BLaER1 (cell line): ENCODE measurements around the gene TXNL4B.
A peak's percentile ranks its signal among the peaks of the same experiment; 100 is the strongest.

ENCODE experiments used
- H3K27ac ChIP-seq: shearing (Covaris generic); formaldehyde crosslinking; 2 replicates; pipeline ENCODE4 v1.8.1; 2022
- H3K27me3 ChIP-seq: shearing (Covaris generic); formaldehyde crosslinking; 2 replicates; pipeline ENCODE4 v1.8.1; 2022
- H3K36me3 ChIP-seq: shearing (Covaris generic); formaldehyde crosslinking; 2 replicates; pipeline ENCODE4 v1.8.1; 2022
- H3K4me1 ChIP-seq: shearing (Covaris generic); formaldehyde crosslinking; 2 replicates; pipeline ENCODE4 v1.8.1; 2022
- H3K4me2 ChIP-seq: shearing (Covaris generic); formaldehyde crosslinking; 2 replicates; pipeline ENCODE4 v1.8.1; 2022
- H3K4me3 ChIP-seq: shearing (Covaris generic); formaldehyde crosslinking; 2 replicates; pipeline ENCODE4 v1.8.1; 2022
- H3K9ac ChIP-seq: shearing (Covaris generic); formaldehyde crosslinking; 2 replicates; pipeline ENCODE4 v1.8.1; 2022
- H3K9me3 ChIP-seq: shearing (Covaris generic); formaldehyde crosslinking; 2 replicates; pipeline ENCODE4 v1.8.1; 2022
- H4K20me1 ChIP-seq: shearing (Covaris generic); formaldehyde crosslinking; 2 replicates; pipeline ENCODE4 v1.8.1; 2022
- Cebpa-rat ChIP-seq: shearing (Covaris generic); IDR thresholded peaks from 2 replicates; pipeline ENCODE4 v1.8.1; 2022

TXNL4B gene

DNA sequence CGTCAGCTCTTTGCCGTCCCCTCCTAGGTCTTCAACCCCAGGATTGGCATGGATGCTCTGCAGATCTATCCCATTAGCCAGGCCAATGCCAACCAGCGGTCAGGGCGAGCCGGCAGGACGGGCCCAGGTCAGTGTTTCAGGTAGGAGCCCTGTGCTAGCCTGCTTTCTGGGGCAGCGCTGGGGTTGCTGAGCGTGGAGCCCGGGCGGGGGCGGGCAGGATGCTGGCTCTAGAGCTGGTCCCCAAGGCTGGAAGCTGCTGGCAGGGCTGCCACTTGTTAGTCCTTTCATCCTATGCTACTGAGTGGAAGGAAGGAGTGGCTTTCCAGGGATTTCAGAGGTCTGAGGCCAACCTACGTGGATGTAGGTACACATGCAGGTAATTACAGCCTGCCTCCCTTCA is 12.6 kb upstream of the TXNL4B start:
- Histone ChIP-seq H3K9me3 (no peaks in the 10 kb centered on the region), H3K27me3 (no peaks in the 10 kb centered on the region), H3K4me2 (no peak overlapping the region), H3K9ac (no peak overlapping the region), H3K4me3 (no peak overlapping the region), H4K20me1 (peaks cover 19% of the 10 kb centered on the region; the same call in 1 of the 2 replicates), H3K27ac (no peak overlapping the region), H3K4me1 (peaks cover 10% of the 10 kb centered on the region; the same call in 1 of the 2 replicates), H3K36me3 (peaks cover 100% of the 10 kb centered on the region)
- TF ChIP-seq Cebpa-rat, result no peak

GRCh38 chr16:72104905-72105304 is 11.5 kb upstream of the TXNL4B start:
- Histone ChIP-seq H3K4me2 (no peak overlapping the region), H3K4me1 (peaks cover 10% of the 10 kb centered on the region; the same call in 1 of the 2 replicates), H3K27ac (no peak overlapping the region), H3K9me3 (no peaks in the 10 kb centered on the region), H3K27me3 (no peaks in the 10 kb centered on the region), H4K20me1 (0 out of 2 replicates have a peak, but pooled peaks cover 20% of the 10 kb centered on the region), H3K36me3 (peaks cover 100% of the 10 kb centered on the region), H3K4me3 (no peak overlapping the region), H3K9ac (no peak overlapping the region)
- TF ChIP-seq Cebpa-rat, result no peak

GRCh38 chr16:72101195-72101594 is 7.8 kb upstream of the TXNL4B start:
- H3K4me2 ChIP-seq, result no peak overlapping the region
- peaks cover 10% of the 10 kb centered on the region; the same call in 1 of the 2 replicates for H3K4me1 ChIP-seq
- H3K4me3 ChIP-seq, result no peak overlapping the region
- 0 out of 2 replicates have a peak overlapping the region, but pooled peaks have one; percentile 8 for H3K9ac ChIP-seq
- H4K20me1 ChIP-seq, result peaks cover 41% of the 10 kb centered on the region
- H3K27ac ChIP-seq, result no peak overlapping the region
- H3K27me3 ChIP-seq, result no peaks in the 10 kb centered on the region
- no peak for TF ChIP-seq Cebpa-rat
- H3K36me3 ChIP-seq, result peaks cover 100% of the 10 kb centered on the region
- no peaks in the 10 kb centered on the region for H3K9me3 ChIP-seq

DNA sequence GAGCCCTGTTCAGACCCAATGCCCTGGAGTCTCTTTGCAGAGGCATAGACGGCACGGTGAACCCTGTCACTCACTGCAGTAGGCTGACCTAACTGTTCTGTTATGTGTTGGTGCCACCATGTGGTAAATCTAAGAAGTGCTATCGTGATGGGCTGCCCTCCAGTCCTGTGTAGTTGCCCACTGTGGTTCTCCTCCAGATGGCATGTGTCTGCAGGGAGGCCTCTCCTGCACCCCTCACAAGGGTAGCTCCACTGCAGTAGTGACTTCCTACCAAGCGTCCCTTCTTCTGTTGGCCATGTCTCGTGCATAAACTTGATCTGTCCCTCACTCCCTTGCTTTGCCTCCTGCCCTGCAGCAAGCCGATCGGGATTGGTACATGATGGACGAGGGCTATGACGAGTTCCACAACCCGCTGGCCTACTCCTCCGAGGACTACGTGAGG is 6.0 kb upstream of the TXNL4B start:
- Histone ChIP-seq H3K4me2 (no peak overlapping the region), H3K27ac (no peak overlapping the region), H3K36me3 (peaks cover 87% of the 10 kb centered on the region), H3K27me3 (no peaks in the 10 kb centered on the region), H3K4me1 (peaks cover 25% of the 10 kb centered on the region), H3K9ac (no peak overlapping the region), H4K20me1 (peaks cover 59% of the 10 kb centered on the region), H3K9me3 (no peaks in the 10 kb centered on the region), H3K4me3 (no peak overlapping the region)
- TF ChIP-seq Cebpa-rat, result no peak

- Histone ChIP-seq H3K9me3 (no peaks in the 10 kb centered on the region), H3K27ac (no peak overlapping the region), H3K9ac (no peak overlapping the region), H3K36me3 (peaks cover 83% of the 10 kb centered on the region), H3K4me2 (no peak overlapping the region), H3K4me3 (no peak overlapping the region), H3K4me1 (peaks cover 27% of the 10 kb centered on the region), H4K20me1 (peaks cover 63% of the 10 kb centered on the region), H3K27me3 (no peaks in the 10 kb centered on the region)
- no peak for TF ChIP-seq Cebpa-rat
Observed at GRCh38 chr16:72098936-72099335, 5.5 kb upstream of the TXNL4B start.

DNA sequence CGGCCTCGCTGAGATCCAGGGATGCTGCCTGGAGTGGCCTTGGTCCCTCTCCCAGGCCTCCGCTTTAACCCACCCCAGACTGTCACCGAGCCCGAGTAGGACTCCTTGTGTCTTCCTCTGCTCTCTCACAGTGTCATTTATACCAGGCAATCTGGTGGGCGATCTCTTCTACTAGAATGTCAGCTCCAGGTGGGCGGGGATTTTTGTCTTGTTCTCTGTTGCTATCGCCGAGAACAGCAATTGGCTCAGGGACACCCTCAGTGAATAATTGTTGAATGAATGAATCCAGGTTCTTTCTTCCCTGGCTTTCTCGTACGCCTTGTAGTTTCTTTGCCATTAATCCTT is 818 bp upstream of the TXNL4B start:
- Histone ChIP-seq H3K27ac (peak overlapping the region; percentile 88), H3K4me2 (peak overlapping the region; percentile 97), H3K9me3 (no peaks in the 10 kb centered on the region), H3K27me3 (no peaks in the 10 kb centered on the region), H3K36me3 (peaks cover 58% of the 10 kb centered on the region), H3K9ac (peak overlapping the region; percentile 90), H4K20me1 (peaks cover 82% of the 10 kb centered on the region), H3K4me1 (peaks cover 40% of the 10 kb centered on the region), H3K4me3 (peak overlapping the region; percentile 96)
- TF ChIP-seq Cebpa-rat, result no peak

DNA sequence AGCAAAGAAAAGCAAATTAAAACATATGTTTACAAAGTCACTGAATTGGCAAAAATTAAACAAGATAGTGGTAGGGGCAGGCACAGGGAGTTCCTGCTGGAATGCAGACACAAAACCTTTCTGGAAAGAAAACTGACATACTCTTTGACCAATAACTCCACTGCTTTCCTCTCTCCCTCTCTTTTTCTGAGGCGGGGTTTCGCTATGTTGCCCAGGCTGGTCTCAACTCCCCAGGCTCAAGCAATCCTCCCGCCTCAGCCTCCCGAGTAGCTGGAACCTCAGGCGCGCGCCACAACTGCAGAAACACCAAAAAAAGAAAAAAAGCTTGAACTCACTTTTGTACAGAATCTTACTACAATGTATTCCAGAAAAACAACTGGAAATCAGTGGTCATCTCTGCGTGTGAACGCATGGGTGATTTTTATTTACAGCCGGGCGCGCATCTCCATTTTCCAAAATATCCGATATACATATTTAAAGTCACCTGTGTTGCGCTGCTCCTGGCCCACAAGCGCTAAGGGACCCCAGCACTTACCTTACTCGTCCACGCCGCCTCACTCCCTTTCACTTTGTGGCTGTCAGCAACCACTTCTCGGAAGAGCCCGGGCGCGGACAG is 480 bp downstream of the TXNL4B start:
- Histone ChIP-seq H3K9me3 (no peaks in the 10 kb centered on the region), H3K4me1 (peaks cover 40% of the 10 kb centered on the region), H3K27ac (peak overlapping the region; percentile 77), H3K4me2 (peak overlapping the region; percentile 95), H3K9ac (peak overlapping the region; percentile 90), H3K27me3 (no peaks in the 10 kb centered on the region), H3K4me3 (peak overlapping the region; percentile 96), H3K36me3 (peaks cover 58% of the 10 kb centered on the region), H4K20me1 (peaks cover 72% of the 10 kb centered on the region)
- no peak for TF ChIP-seq Cebpa-rat

DNA sequence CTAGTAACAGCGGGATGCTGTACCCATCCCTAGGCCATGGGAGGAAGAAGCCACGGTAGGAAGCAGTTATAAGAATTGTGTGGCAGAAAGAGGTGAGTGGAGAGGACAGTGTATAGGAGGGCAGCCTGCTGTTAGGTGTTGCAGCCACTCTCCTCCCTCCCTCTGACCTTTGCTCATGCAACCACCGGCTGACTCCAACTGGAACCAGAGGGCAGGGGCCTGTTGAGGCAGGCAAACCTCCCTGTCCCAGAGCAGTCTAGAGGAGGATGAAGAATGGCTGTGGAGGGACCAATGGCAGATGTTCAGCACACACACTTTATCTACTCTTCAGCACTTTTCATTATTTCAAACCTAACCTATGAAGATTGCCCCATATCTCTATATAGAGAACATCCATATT is 2.2 kb downstream of the TXNL4B start:
- H3K4me2 ChIP-seq, result peak overlapping the region; percentile 95; the same call in 1 of the 2 replicates

DNA sequence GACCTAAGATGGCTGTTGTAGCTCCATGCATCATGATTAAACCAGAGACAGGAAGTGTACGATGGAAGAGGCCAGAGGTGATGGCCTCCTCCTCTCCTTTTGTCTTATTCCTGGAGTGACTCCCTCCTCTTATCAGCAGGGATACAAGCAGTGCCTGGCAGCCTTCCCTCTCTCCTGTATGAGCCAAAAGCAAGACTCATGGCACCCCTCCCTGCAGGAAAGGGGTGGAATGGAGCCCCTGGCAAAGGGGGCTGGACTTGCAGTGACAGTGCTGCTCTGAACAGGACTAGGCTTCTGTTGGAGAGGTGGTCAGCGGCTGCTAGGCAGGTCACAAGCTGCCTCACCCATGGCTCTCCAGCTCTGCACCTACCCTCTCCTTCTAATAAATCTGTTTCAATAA is 8.4 kb downstream of the TXNL4B start:
- Histone ChIP-seq H4K20me1 (peaks cover 8% of the 10 kb centered on the region), H3K27ac (no peak overlapping the region), H3K4me2 (no peak overlapping the region), H3K9ac (no peak overlapping the region), H3K36me3 (peaks cover 69% of the 10 kb centered on the region), H3K4me1 (no peaks in the 10 kb centered on the region), H3K27me3 (no peaks in the 10 kb centered on the region), H3K4me3 (no peak overlapping the region), H3K9me3 (peaks cover 25% of the 10 kb centered on the region)
- no peak for TF ChIP-seq Cebpa-rat

More for the DNA sequence above, 2.2 kb downstream of the TXNL4B start:
- H3K27me3 ChIP-seq, result no peaks in the 10 kb centered on the region
- H3K27ac ChIP-seq, result no peak overlapping the region
- peaks cover 57% of the 10 kb centered on the region for H4K20me1 ChIP-seq
- H3K9me3 ChIP-seq, result no peaks in the 10 kb centered on the region
- peaks cover 40% of the 10 kb centered on the region for H3K4me1 ChIP-seq
- TF ChIP-seq Cebpa-rat, result no peak
- no peak overlapping the region for H3K9ac ChIP-seq
- H3K4me3 ChIP-seq, result no peak overlapping the region
- peaks cover 58% of the 10 kb centered on the region for H3K36me3 ChIP-seq

DNA sequence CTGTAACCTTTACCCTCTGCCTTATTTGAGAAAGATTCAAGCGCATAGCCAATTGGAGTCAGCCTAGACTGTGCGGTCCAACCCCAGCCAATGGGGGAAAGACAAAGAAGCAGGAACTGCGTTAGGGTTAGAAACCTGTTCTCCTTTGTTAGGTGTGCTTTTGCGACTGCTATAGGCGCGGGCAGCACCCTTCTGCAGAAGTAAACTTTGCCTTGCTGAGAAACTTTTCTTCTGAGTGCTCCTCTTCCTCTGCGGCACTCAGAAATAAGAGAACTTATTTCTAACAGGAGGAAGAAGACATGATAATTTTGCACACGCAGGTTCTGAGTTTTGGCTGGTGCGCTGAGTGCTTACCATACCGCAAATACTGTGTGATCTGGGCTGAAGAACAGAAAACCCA is 9.0 kb downstream of the TXNL4B start:
- Histone ChIP-seq H3K4me3 (no peak overlapping the region), H3K4me2 (no peak overlapping the region), H3K36me3 (peaks cover 63% of the 10 kb centered on the region)

More for the DNA sequence above, 9.0 kb downstream of the TXNL4B start:
- TF ChIP-seq Cebpa-rat, result no peak
- Histone ChIP-seq H4K20me1 (peaks cover 3% of the 10 kb centered on the region; the same call in 1 of the 2 replicates), H3K27me3 (no peaks in the 10 kb centered on the region), H3K27ac (no peak overlapping the region), H3K9ac (no peak overlapping the region), H3K9me3 (peaks cover 30% of the 10 kb centered on the region), H3K4me1 (no peaks in the 10 kb centered on the region)
